ENCODE data around the gene ARHGEF28. TPM values are rescaled to one million over a fixed set of nuclear protein-coding genes. Genes with fewer than 3 reads are reported as not detected.

Gene ARHGEF28
- total and polyA plus RNA-seq, 4 donors: 4.8 to 27.8 (median 12.7) TPM

DNA sequence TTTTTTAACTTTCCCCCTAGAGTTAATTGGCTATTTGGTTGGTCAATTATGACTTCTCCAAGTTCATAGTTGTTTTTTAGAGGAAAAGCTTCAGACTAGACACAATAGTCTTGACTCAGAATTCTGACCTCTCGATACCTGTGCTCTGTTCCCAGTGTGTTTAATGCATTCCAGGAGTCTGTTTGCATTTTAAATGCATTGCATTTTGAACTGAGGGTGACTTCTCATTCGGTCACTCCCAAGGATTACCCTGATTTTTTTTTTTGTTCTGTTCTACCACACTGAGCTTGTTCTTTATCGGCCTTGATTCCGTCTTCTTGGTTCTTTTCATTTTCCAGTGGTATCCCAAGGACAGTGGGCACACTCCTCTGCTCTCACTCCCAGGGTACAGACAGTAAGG, 16.3 kb downstream of the ARHGEF28 start:
- WGBS, 2 donors: 88 to 92% methylated on average over 4 of the region's 4 CpGs
- no peaks in the 10 kb centered on the region for H3K27me3 ChIP-seq (ENCODE audit: control insufficient read depth in 1 of 2, insufficient read depth in 2 of 2, low read length in 1 of 2)
- H3K9me3 ChIP-seq (ENCODE audit: control insufficient read depth, low read length): no peaks in the 10 kb centered on the region
- no peak overlapping the region for H3K4me3 ChIP-seq (ENCODE audit: low read length in 2 of 2)
- peaks cover 0 to 1% of the 10 kb centered on the region in 2 donors for H3K36me3 ChIP-seq (ENCODE audit: control insufficient read depth in 1 of 2, insufficient read depth in 2 of 2, low read length in 1 of 2)
- H3K4me1 ChIP-seq (ENCODE audit: control insufficient read depth in 1 of 2, insufficient read depth in 2 of 2, low read length in 2 of 2): peaks cover 0 to 10% of the 10 kb centered on the region in 2 donors
- ATAC-seq (ENCODE audit: low FRiP score): no peak
- H3K27ac ChIP-seq (ENCODE audit: low read depth in 1 of 2, low read length in 2 of 2): no peak overlapping the region
- intact Hi-C loops (cut with DNase I): no loop called here
- DNase-seq: no peak

DNA sequence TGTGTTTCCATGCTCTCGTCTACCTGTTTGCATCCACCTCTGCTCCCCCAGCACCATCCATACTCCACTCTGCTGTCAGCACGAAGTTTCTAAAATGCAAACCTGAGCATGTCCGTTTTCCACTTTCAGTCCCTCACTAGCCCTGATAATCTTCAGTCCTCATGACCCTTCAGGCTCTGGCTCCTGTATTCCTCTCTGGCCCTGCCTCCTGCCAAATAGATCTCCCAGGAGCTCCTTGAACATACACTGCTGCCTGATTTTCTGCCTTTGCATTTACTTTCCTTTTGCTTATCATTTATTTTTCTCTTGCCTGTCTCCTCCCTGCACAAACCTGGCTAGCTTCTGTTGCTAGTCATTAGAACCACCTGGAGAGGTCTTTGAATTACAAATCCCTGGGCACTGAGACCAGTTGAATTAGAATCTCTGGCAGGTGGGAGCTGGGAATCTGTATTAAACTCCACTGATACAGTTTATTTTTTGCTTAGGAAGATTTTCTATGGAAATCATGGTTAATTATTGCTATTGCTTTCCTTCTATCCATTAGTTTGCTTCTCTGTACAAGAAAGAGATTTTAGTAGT, 18.5 kb downstream of the ARHGEF28 start:
- Histone ChIP-seq H3K27me3 (ENCODE audit: control insufficient read depth in 1 of 2, insufficient read depth in 2 of 2, low read length in 1 of 2) (no peaks in the 10 kb centered on the region), H3K27ac (ENCODE audit: low read depth in 1 of 2, low read length in 2 of 2) (no peak overlapping the region), H3K9me3 (ENCODE audit: control insufficient read depth, low read length) (no peaks in the 10 kb centered on the region), H3K4me3 (ENCODE audit: low read length in 2 of 2) (no peak overlapping the region), H3K36me3 (ENCODE audit: control insufficient read depth in 1 of 2, insufficient read depth in 2 of 2, low read length in 1 of 2) (peaks cover 0 to 1% of the 10 kb centered on the region in 2 donors), H3K4me1 (ENCODE audit: control insufficient read depth in 1 of 2, insufficient read depth in 2 of 2, low read length in 2 of 2) (peaks cover 0 to 10% of the 10 kb centered on the region in 2 donors)
- no peak for DNase-seq
- intact Hi-C loops (cut with DNase I): no loop called here
- ATAC-seq (ENCODE audit: low FRiP score): no peak
- 69 to 75% methylated on average over 3 of the region's 3 CpGs for WGBS, 2 donors

DNA sequence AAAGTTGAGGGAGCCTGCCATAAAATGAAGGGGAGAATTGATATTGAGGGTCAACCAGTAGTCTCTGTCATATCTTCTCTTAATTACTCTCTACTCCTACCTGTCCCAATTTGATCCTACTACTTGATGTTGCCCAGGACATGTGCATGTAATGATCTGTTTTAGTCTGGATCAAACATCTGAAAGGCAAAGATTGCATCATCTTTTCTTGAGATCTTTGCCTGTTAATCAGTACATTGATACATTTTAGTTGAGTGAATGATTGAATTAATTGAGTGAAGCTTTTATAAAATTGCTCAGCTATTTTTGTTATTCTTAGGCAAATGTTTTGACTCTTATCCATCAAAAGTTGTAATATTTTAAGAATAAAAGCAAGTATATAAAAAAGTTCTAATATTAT, 21.7 kb downstream of the ARHGEF28 start:
- H3K36me3 ChIP-seq (ENCODE audit: control insufficient read depth in 1 of 2, insufficient read depth in 2 of 2, low read length in 1 of 2): peaks cover 0 to 1% of the 10 kb centered on the region in 2 donors
- intact Hi-C loops (cut with DNase I): no loop called here
- ATAC-seq (ENCODE audit: low FRiP score): no peak

DNA sequence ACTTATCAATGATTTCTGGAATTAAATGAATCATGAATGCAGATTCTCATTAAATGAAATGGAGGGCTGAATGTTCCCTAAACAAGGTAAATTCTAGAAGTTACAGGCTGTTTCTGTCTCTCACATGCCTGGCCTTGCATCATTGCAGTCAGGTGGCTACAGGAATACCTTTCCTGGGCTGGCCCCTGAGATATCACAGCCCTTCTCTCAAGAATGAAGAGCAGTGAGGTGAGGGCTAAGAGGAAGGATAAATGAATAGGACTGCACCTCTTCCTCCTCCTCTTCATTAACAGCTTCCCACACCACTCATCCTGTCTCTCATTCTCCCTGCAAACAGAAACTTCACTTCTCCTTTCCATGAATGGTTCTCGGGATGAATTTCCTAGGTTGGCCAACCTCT, 22.5 kb downstream of the ARHGEF28 start:
- H3K27ac ChIP-seq (ENCODE audit: low read depth in 1 of 2, low read length in 2 of 2): no peak overlapping the region
- intact Hi-C loops (cut with DNase I): no loop called here
- no peaks in the 10 kb centered on the region for H3K9me3 ChIP-seq (ENCODE audit: control insufficient read depth, low read length)
- no peaks in the 10 kb centered on the region for H3K27me3 ChIP-seq (ENCODE audit: control insufficient read depth in 1 of 2, insufficient read depth in 2 of 2, low read length in 1 of 2)
- H3K4me3 ChIP-seq (ENCODE audit: low read length in 2 of 2): no peak overlapping the region
- H3K36me3 ChIP-seq (ENCODE audit: control insufficient read depth in 1 of 2, insufficient read depth in 2 of 2, low read length in 1 of 2): peaks cover 0 to 1% of the 10 kb centered on the region in 2 donors
- ATAC-seq (ENCODE audit: low FRiP score): no peak
- DNase-seq: no peak
- WGBS, 2 donors: 79 to 86% methylated on average over 1 of the region's 1 CpG
- peaks cover 3 to 7% of the 10 kb centered on the region in 2 donors for H3K4me1 ChIP-seq (ENCODE audit: control insufficient read depth in 1 of 2, insufficient read depth in 2 of 2, low read length in 2 of 2)

More for the DNA sequence above, 21.7 kb downstream of the ARHGEF28 start:
- DNase-seq: no peak
- peaks cover 3 to 4% of the 10 kb centered on the region in 2 donors for H3K4me1 ChIP-seq (ENCODE audit: control insufficient read depth in 1 of 2, insufficient read depth in 2 of 2, low read length in 2 of 2)
- H3K4me3 ChIP-seq (ENCODE audit: low read length in 2 of 2): no peak overlapping the region
- no peak overlapping the region for H3K27ac ChIP-seq (ENCODE audit: low read depth in 1 of 2, low read length in 2 of 2)
- no peaks in the 10 kb centered on the region for H3K9me3 ChIP-seq (ENCODE audit: control insufficient read depth, low read length)
- no peaks in the 10 kb centered on the region for H3K27me3 ChIP-seq (ENCODE audit: control insufficient read depth in 1 of 2, insufficient read depth in 2 of 2, low read length in 1 of 2)

DNA sequence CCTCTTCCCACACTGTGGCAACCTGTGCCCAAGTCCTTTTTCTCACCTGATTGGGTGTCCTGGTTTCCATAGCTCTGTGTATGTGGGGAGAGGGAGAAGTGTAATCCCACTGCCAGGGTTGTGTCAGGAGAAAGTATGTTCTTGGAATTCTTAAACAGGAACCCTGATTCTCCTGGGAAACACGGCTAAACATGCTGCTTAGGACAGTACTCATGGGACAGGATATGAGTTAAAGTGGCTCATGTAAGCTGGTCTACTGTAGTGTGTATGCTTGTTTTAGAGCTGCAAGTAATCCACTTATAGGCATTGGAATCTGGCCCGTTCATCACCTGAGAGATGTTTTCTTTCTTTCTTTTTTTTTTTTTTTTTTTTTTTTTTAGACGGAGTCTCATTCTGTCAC, 23.9 kb downstream of the ARHGEF28 start:
- no peak overlapping the region for H3K27ac ChIP-seq (ENCODE audit: low read depth in 1 of 2, low read length in 2 of 2)
- ATAC-seq (ENCODE audit: low FRiP score) (no peak), DNase-seq (no peak)
- no peak overlapping the region for H3K4me3 ChIP-seq (ENCODE audit: low read length in 2 of 2)
- peaks cover 0 to 1% of the 10 kb centered on the region in 2 donors for H3K36me3 ChIP-seq (ENCODE audit: control insufficient read depth in 1 of 2, insufficient read depth in 2 of 2, low read length in 1 of 2)
- no peaks in the 10 kb centered on the region for H3K9me3 ChIP-seq (ENCODE audit: control insufficient read depth, low read length)
- intact Hi-C loops (cut with DNase I): no loop called here
- 76 to 89% methylated on average over 2 to 3 of the region's 3 CpGs for WGBS, 2 donors
- no peaks in the 10 kb centered on the region for H3K27me3 ChIP-seq (ENCODE audit: control insufficient read depth in 1 of 2, insufficient read depth in 2 of 2, low read length in 1 of 2)
- H3K4me1 ChIP-seq (ENCODE audit: control insufficient read depth in 1 of 2, insufficient read depth in 2 of 2, low read length in 2 of 2): peaks cover 10 to 16% of the 10 kb centered on the region in 2 donors

DNA sequence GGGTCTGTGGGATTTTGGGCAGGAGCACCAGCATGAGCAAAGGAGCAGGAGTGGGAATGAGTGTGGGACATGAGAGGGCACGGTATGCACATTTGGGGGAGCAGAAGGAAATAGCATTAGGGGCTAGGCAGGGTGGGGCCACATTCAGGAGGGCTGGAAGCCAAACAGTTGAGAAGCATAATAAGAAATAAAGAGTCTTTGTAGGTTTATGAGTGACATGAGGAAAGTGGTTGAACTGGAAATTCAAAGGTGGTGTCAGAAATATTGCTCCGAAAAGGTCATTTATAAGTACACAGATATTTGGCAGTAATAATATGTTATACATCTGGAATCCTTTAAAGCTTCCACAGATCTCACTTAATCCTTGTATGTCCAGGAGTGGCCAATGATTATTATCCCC, 26.4 kb downstream of the ARHGEF28 start:
- Histone ChIP-seq H3K4me3 (ENCODE audit: low read length in 2 of 2) (no peak overlapping the region), H3K9me3 (ENCODE audit: control insufficient read depth, low read length) (no peaks in the 10 kb centered on the region), H3K36me3 (ENCODE audit: control insufficient read depth in 1 of 2, insufficient read depth in 2 of 2, low read length in 1 of 2) (no peaks in the 10 kb centered on the region), H3K27me3 (ENCODE audit: control insufficient read depth in 1 of 2, insufficient read depth in 2 of 2, low read length in 1 of 2) (no peaks in the 10 kb centered on the region), H3K4me1 (ENCODE audit: control insufficient read depth in 1 of 2, insufficient read depth in 2 of 2, low read length in 2 of 2) (peaks cover 14 to 16% of the 10 kb centered on the region in 2 donors), H3K27ac (ENCODE audit: low read depth in 1 of 2, low read length in 2 of 2) (no peak overlapping the region)
- intact Hi-C loops (cut with DNase I): no loop called here
- WGBS, 2 donors: 86 to 92% methylated on average over 2 of the region's 2 CpGs
- DNase-seq (no peak), ATAC-seq (ENCODE audit: low FRiP score) (no peak)

DNA sequence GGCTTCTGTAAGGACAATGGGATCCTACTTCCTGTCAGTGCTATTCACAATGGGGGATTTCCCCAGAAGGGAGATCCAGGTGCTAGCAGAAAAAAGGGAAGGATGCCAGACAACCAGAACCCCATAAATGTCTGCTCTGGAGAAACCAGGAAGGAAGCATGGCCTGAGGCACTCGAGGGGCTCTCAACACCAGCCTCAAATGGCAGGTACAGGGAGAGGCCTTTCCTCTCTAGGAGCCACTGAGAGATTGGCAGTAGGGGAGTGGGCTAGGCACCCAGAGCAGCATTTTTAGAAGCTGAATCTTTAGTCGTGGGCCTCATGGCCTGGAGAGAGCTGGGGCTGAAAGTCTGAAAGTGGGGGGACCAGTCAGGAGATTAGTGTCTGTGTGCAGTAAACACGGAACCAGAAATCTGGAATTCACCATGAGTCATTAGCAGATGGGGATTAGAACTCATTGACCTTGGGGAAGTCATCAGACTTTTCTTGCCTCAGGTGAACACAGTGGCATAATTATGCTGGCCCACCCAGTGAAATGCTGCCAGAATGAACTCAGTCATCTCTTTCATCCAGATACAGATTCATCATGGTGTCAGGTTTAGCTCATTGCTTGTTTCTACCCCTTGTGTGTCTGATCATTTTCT, 28.3 kb downstream of the ARHGEF28 start:
- no peak for ATAC-seq (ENCODE audit: low FRiP score)
- 83 to 87% methylated on average over 3 of the region's 3 CpGs for WGBS, 2 donors
- Histone ChIP-seq H3K27me3 (ENCODE audit: control insufficient read depth in 1 of 2, insufficient read depth in 2 of 2, low read length in 1 of 2) (no peaks in the 10 kb centered on the region), H3K36me3 (ENCODE audit: control insufficient read depth in 1 of 2, insufficient read depth in 2 of 2, low read length in 1 of 2) (no peaks in the 10 kb centered on the region), H3K4me1 (ENCODE audit: control insufficient read depth in 1 of 2, insufficient read depth in 2 of 2, low read length in 2 of 2) (peaks cover 16 to 18% of the 10 kb centered on the region in 2 donors), H3K9me3 (ENCODE audit: control insufficient read depth, low read length) (no peaks in the 10 kb centered on the region), H3K4me3 (ENCODE audit: low read length in 2 of 2) (no peak overlapping the region), H3K27ac (ENCODE audit: low read depth in 1 of 2, low read length in 2 of 2) (peak overlapping the region; percentile 25 to 70)
- intact Hi-C loops (cut with DNase I): no loop called here
- DNase-seq: no peak

DNA sequence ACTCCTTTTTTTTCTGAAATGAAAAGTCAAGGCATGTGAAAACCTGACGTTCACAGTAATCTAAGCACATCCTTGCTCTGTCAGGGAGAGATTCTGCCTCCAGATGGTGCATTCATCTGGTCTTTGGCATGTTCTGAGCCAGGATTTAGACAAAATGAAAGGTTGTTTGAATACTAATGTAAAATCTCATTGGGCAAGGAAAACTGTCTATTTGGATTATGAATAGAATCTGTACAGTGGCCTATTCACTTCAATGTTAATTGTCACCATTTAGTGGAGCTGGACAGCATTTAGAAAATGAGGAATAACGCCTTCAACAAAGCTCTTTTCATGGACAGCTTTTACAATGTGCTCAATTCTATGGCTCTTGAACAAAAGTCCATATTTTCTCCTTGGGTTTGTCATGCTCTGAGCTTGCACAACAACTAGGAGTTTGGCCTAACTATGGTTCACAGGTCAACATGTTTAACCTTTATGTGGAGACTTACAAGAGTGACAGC, 28.9 kb downstream of the ARHGEF28 start:
- peak overlapping the region in 1 of 2 donors; percentile 70 for H3K27ac ChIP-seq (ENCODE audit: low read depth in 1 of 2, low read length in 2 of 2)
- ATAC-seq (ENCODE audit: low FRiP score): no peak

More for the DNA sequence above, 28.9 kb downstream of the ARHGEF28 start:
- no peaks in the 10 kb centered on the region for H3K27me3 ChIP-seq (ENCODE audit: control insufficient read depth in 1 of 2, insufficient read depth in 2 of 2, low read length in 1 of 2)
- H3K4me1 ChIP-seq (ENCODE audit: control insufficient read depth in 1 of 2, insufficient read depth in 2 of 2, low read length in 2 of 2): peaks cover 15 to 18% of the 10 kb centered on the region in 2 donors
- no peaks in the 10 kb centered on the region for H3K9me3 ChIP-seq (ENCODE audit: control insufficient read depth, low read length)
- WGBS, 2 donors: 95 to 96% methylated on average over 2 of the region's 2 CpGs
- intact Hi-C loops (cut with DNase I): no loop called here
- DNase-seq: no peak
- no peak overlapping the region for H3K4me3 ChIP-seq (ENCODE audit: low read length in 2 of 2)
- H3K36me3 ChIP-seq (ENCODE audit: control insufficient read depth in 1 of 2, insufficient read depth in 2 of 2, low read length in 1 of 2): no peaks in the 10 kb centered on the region
